GM18499 (cell line): ENCODE results near the gene SLC16A1.
A peak's percentile ranks its signal among the peaks of the same experiment; 100 is the strongest.
"Not testable (repeated sequence)": the region's sequence is repeated elsewhere in the genome, so short reads cannot be mapped to it uniquely, and the experiment has no call there.

ENCODE experiments used
- ATAC-seq: cut with Tn5 transposase; IDR thresholded peaks from one replicate; pipeline ENCODE4 v1.9.1; 2021; ENCODE audit warnings: moderate number of reproducible peaks; ENCODE audit not compliant: insufficient read depth, unreplicated experiment

The SLC16A1 gene

DNA sequence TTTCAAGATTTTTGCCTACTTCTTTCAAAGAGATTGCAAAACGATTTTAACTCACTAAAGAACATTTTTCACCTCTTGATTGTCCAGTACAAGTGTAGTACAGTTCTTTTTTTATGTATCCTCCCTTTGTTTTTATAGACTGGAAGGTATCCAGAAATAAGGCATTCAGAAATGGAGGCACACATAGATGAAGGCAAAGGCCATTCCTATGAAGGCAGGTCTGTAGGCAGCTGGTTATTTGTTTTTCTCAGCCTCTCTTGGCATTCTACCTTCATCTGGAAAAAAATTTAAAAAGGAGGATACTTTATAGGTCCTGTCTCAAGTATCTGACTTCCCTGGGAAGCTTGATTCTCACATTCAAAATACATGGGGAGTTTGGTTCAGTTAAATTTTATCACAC lies 18.6 kb upstream of the SLC16A1 start:
- ATAC-seq = no peak

DNA sequence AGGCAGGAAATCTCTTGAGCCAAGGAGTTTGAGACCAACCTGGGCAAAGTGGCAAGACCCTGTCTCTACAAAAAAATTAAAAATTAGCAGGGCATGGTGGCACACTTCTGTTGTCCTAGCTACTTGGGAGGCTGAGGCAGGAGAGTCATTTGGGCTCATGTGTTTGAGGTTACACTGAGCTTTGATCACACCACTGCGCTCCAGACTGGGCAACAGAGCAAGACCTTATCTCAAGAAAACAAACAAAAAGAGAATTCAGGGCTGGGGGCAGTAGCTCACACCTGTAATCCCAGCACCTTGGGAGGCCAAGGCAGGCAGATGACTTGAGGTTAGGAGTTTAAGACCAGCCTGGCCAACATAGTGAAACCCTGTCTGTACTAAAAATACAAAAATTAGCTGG lies 17.8 kb upstream of the SLC16A1 start:
- no peak for ATAC-seq

DNA sequence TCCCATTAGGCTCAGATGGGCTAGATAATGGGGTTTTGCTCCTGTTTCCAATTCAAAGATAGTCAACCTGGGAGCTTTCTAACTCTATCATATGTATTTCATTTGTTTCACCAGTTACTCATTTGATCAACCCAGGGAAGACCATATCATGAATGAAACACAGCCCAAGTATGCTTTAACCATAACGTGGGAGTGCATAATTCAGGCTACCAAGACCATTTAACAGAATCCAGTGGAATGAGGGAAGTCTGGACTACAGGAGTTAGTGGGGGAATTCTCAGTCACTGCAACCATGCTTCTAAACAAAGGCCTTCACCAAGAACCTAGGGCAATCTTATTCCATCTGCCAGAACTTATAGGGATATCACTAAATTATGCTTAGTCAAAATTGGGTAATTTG lies 15.0 kb upstream of the SLC16A1 start:
- no peak for ATAC-seq

DNA sequence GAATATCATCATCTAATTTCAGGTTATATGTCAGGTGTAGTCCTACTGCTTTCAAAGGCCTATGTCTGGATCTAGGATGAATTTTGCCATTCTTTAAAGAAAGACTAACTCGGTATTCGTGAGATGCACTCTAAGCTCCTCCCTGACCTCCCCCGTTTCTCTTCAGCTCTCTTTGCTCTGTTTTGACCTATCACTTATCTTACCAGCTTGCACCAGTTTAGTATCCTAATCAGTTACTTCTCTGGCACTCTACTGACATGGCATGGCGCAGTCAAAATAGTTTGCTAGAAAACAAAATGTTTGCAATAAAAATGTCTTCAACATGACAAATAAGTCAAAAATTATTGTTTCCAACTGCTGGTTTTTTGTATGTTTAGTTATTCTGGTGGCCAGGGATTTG lies 8.4 kb upstream of the SLC16A1 start:
- ATAC-seq = no peak

DNA sequence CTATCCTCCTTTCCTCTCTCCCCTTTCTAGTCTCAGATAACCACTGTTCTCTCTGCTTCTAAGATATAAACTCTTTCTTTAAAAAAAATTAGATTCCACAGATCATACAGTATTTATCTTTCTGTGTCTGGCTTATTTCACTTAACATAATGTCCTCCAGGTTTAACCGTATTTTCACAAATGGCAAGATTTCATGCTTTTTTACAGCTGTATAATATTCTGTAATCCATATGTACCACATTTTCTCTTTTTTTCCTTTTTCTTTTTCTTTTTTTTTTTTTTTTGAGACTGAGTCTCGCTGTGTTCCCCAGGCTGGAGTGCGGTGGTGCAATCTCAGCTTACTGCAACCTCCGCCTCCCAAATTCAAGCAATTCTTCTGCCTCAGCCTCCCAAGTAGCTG lies 5.1 kb upstream of the SLC16A1 start:
- ATAC-seq = no peak

DNA sequence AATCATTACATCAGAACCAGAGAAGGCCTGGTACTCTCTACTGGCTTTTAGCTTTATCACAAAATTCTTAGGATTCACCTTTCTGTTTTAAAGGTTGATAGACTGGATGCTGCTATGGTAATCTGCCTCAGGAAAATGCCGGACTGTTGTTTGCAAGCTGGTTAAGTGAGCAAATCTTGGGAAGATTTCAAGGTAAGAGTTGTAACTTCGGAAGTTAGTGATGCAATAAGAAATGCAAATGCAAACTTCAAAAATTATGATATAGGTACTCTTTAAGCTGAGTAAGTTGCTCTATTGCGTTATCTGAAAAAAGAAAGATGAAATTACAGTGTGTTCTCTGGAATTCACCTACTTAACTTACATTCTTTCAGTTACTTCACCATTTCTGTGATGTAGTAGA lies 4.4 kb upstream of the SLC16A1 start:
- ATAC-seq = no peak

DNA sequence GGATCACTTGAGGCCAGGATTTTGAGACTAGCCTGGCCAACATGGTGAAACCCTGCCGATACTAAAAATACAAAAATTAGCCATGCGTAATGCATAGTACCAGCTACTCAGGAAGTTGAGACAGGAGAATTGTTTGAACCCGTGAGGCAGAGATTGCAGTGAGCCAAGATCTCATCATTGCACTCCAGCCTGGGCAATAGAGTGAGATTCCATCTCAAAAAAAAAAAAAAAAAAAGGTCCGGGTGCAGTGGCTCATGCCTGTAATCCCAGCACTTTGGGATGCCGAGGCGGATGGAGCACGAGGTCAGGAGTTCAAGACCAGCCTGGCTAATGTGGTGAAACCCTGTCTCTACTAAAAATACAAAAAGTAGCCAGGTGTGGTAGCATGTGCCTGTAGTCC lies 2.2 kb upstream of the SLC16A1 start:
- not testable (repeated sequence) for ATAC-seq

DNA sequence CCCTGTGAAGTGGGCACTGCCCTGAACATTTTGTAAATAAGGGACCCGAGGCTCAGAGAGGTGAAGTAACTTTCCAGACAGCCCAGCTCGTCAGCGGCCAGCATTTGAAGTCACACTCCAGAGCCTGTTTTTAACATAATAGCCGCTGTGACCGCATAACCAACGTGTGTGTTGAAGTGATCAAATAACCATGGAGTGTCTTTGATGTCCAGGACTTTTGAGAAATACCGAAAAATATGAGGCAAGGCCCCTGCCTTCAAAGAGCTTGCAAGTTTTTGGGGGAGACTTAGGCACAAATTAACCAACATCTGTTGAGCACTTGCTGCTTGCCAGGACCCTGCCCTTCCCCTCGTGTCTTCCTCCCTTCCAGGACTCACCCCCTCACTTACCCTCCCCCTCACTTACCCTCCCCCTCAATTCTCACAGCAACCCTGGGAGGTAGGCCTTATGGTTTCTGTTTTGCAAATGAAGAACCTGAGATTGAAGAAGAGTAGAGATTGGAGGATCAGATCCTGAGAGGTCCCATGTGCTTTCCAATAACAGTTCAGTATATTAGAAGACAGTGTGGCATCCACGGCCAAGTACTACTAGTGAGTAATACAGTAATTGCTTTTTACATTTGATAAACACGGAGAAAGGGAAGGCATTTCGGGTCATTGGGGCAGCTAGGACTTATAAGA lies 1.3 kb upstream of the SLC16A1 start:
- peak; percentile 44 for ATAC-seq

DNA sequence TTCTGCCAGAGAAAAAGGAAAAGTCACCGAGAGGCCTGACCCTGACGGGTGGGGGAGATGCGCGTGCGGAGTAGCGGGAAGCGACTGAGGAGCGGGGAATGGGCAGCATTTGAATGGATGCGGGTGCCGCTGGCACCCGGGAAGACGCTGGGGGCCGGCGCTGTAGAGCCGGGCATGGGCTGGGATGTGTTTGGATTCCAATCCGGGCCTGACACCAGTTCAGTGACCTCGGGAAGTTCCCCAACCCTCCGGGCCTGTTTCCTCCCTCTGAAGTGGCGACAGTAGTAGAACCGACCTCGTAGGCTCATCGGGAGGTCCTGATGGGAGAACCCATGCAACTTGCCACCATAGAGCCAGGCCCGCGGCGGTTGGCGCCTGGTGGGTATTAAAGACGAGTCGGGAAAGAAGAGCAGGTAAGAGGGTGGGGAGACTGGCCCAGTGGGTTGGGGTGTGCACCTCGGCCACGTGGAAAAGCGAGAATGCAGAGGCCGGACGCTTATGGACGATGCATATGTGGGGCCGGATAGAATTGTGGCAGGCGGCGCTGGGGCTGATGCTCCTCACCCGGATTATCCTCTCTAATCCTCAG lies 642 bp upstream of the SLC16A1 start:
- ATAC-seq = no peak

DNA sequence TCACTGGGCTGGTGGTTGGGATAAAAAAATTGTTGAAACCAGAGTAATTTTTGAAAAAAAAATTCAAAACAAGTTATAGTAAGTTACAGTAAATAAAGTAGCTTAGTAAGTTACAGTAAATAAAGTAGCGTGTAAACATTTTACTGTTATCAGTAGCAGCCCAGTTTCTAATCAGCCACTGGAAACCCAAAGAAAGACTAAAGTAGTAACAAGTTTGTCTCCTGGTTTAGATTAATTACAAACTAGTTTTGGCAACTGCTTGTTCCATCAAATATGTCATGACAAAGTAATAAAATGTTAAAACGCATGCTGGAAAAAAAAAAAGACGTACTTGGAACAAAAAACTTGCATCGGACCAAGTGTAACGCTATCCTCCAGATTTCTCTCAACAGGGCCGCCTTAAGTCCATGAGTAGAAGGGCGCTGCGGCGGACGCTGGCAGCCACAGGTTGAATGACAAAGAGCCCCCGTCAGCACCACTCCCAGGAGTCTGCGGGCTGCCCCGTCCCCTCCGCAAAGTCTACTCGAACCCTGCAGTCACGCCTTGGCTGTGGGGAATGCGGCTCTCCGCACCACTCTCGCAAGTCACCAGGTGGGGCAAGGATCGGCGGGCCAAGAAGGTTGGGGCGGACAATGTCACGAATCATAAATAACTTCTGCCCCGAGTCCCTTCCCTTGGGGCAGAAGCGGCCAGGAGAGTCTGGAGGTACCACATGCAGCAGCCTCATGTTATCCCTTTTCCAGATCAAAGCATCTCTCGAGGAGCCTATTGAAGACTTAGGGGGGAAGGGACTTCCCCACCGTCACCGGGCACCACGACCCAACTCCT lies 837 bp downstream of the SLC16A1 start:
- ATAC-seq = peak; percentile 5

DNA sequence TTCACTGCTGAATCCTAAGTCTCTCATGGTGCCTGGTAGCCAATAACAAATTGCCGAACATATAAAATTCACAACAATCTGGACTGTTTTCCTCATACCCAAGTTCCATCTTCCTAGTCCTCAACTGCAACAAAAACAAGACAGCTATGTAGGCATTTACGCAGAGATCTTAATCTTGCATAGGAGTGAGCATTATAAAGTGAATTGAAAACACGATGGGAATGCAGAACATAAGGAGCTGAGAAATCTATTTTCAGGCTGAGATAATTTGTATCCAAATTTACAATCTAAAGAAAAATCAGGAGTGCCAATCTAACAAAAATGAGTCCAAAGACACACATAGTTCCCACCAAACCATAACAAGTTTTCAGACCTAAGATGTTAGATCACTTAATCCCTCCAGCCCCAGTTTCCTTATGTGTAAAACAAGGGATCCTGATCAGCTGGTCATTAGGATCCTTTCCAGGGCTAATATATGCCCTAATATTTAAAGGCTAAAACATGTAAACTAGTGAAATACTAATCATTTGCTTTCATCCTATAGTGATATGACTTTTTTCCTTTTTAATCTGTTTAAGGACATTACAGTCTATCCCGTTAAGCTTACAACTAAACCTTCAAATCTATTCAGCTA lies 1.9 kb downstream of the SLC16A1 start:
- no peak for ATAC-seq

DNA sequence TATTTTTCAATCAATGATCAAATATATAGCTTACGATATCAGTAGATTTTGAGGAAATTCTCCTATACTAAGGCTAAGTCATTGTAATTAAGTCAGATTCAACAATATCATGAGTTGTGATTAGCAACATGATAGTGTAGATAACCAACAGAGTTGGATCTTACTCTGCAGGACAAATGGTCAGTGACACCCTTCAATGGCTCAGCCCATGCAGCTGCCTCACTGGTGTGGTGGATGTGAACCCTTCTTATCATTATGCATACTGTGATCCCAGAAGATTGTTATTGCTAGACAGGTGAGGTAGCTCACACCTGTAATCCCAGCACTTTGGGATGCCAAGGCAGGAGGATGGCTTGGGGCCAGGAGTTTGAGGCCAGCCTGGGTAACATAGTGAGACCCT lies 5.6 kb downstream of the SLC16A1 start:
- ATAC-seq = no peak

DNA sequence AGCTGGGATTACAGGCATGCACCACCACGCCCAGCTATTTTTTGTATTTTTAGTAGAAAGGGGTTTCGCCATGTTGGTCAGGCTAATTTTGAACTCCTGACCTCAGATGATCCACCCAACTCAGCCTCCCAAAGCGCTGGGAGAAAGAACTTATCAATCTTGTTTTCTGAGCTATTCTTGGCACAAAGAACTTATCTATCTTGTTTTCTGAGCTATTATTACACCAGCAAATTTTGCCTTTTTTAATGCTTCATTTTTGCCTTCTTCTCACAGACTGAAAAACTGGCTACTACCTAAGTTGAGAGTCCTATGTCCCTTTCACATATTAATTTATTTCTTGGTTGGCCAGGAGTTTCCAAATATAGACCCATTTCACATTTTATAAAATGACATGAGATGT lies 9.3 kb downstream of the SLC16A1 start:
- ATAC-seq = no peak

DNA sequence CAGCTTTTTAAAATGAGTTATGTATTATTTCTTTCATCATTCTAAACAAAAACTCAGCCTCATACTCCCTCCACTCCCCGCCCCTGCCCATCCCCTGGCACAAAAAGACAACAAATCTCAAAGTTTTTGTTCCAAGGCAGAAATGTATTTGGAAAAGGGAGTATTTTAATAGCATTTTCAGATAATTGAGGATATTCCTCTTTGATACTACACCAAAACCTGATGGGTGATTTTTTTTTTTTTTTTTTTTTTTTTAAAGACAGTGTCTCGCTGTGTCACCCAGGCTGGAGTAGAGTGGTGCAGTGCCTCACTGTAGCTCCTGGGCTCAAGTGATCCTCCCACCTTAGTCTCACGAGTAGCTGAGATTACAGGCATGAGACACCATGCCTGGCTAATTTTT lies 16.2 kb downstream of the SLC16A1 start:
- ATAC-seq = no peak

DNA sequence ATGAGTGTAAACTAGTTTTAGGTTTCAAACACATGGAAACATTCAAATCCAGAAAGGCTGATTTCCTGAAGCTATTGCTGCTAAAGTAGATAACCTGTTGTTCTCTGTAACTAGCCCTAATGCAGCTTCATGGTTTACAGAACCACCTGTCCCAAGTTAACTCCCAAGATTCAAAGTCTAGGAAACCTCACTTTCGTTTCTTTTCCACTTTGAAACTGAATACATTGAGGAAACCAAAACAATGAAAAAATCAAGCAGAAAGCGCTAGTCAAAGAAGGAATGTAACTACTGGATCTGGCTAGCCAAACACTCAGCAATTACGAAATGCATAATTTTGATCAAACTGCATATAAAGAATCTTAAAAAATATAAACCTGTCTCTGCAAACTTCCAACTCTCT lies 17.8 kb downstream of the SLC16A1 start:
- no peak for ATAC-seq

DNA sequence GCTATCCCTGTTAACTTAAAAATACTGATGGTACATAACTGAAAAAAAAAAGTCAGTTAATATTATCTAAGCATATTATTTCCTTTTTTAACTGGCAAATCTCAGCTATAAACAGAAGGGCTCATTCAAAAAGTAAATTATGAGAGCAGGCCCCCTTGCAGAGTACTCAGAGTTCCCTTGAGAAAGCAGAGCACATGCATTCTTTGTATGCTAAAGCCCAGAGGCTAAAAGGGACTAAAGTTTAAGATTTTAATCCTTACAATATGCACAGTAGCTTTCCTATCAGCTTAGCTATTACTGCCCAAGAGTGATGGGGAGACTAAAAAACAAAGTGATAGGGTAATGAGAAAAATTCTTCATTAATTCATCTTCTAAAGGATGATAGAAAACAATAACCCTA lies 18.5 kb downstream of the SLC16A1 start:
- no peak for ATAC-seq

DNA sequence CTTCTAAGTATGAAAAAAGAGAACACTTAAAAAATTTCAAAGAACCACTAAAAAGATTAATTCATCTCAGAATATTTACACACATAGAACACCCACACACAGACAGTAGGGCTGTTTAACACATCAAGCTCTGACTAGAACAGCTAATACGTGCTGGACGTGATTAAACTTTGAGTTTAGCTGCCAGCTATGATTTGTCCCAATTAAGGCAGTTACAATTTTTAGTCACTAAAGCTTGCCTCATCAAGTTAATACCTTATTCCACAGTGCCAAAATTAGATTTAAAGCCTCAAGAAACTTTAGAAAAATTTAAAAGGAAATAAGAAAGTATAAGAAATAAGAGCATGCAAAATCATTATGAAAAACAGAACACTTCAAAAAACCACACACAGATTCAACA lies 18.9 kb downstream of the SLC16A1 start:
- ATAC-seq = no peak

DNA sequence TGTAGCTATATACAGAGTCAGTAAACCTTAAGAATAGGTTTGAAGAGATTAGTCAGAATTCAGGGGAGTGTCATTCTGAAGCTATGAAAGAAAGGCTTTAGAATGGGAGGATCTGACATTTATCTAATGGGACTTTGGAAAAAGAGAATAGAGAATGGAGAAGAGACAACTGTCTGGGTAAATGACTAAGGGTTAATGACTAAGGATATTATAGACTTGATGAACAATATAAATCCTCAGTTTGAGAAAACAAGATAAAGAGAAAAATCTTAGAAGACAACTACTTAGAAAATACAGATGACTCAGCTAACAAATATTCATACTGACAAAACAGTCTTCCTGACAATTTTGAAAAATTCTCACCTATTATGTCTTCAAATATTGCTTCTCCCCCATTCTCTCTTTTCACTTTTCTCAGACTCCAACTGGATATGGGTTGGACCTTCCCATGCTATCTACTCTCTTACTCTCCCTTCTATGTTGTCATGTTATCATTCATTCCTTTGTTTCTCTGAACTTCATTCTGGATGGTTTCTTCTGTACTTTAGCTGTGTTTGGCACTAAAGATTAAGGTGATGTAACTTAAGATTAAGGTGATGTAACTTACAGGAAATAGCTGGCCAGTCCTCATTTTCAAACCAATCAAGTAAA lies 20.4 kb downstream of the SLC16A1 start:
- ATAC-seq = no peak

DNA sequence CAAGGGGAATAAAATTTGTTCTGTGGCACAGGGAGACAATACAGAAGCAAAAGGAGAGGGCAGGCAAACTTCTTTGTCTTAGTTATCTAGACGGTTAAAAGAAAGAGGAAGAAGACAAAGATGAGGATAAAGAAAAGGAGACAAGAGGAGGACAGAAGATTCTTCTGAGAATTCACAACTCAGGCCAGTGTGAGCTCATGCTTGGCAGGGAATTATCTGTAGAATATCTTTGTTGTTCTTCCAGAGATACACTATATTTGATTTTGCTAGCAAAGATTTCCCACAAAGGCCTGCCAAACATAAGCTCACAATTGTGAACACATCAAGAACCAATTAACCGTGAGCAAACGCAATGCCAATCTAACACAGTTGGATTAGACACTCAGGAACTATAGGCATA lies 21.4 kb downstream of the SLC16A1 start:
- ATAC-seq = no peak

DNA sequence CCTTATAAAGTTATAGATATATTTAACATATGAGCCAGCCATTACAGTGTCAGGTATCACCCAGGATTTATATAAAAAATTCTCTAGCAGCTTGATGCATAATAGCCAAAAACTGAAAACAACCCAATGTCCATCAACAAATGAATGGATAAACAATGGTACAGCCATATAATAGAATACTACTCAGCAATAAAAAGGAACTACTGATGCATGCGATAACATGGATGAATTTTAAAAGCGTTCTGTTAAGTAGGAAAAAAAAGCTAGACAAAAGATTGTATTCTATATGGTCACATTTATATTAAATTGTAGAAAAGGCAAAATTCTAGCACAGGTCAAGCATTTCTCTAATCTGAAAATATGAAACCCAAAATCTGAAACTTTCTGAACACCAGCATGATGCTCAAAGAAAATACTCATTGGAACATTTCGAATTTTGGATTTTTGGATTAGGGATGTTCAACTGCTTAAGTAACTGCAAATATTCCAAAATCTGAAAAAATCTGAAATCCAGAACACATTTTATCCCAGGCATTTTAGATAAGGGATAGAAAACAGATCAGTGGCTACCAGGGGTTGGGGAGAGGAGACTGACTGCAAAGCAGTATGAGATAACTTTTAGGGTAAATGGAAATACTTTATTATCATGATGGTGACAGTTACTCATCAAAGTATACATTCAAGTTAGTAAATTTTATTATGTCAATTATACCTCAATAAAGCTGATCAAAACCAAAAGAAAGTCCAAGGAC lies 22.0 kb downstream of the SLC16A1 start:
- no peak for ATAC-seq
